Breast epithelium (tissue), 4 donors: ENCODE data around the gene RTN3. TPM values are rescaled to one million over a fixed set of nuclear protein-coding genes. Genes with fewer than 3 reads are reported as not detected.

Experiments used
- DNase-seq, 2 donors: peaks; one replicate each; pipeline ENCODE4 v3.0.0-alpha.2; 2019; ENCODE audit warnings: low spot score in 2 of 2
- H3K27ac ChIP-seq, 2 donors: fragments of 200-600 bp; sonication (generic) in 1 of 2; one replicate each; pipeline ENCODE4 v1.5.1; 2016 to 2019; ENCODE audit warnings: mild to moderate bottlenecking in 1 of 2
- H3K27me3 ChIP-seq, 2 donors: fragments of 200-600 bp; sonication (generic) in 1 of 2; one replicate each; pipeline versions ENCODE4 v1.5.1 to v1.6.0; 2017 to 2019; ENCODE audit warnings: control low read depth in 1 of 2, mild to moderate bottlenecking in 1 of 2
- H3K36me3 ChIP-seq: fragments of 200-600 bp; one replicate; pipeline ENCODE4 v1.5.1; 2019
- H3K4me1 ChIP-seq, 2 donors: fragments of 200-600 bp; sonication (generic); one replicate each; pipeline ENCODE4 v1.5.1; 2016 to 2019; ENCODE audit warnings: control low read depth in 1 of 2
- H3K4me3 ChIP-seq, 3 donors: fragments of 200-600 bp; sonication (generic); 1 replicate in 2 of 3; 2 replicates in 1 of 3; pipeline ENCODE4 v1.5.1; 2016 to 2019; ENCODE audit warnings: mild to moderate bottlenecking in 3 of 3, moderate library complexity in 2 of 3
- H3K9me3 ChIP-seq, 2 donors: fragments of 200-600 bp; sonication (generic) in 1 of 2; one replicate each; pipeline ENCODE4 v1.5.1; 2016 to 2019; ENCODE audit warnings: control low read depth in 1 of 2
- POLR2A ChIP-seq: fragments of 450-650 bp; IDR thresholded peaks from one replicate; pipeline ENCODE4 v1.6.1; 2016; ENCODE audit warnings: antibody characterized with exemption, mild to moderate bottlenecking, moderate library complexity
- POLR2AphosphoS5 ChIP-seq, 3 donors: sonication (generic); formaldehyde crosslinking; IDR thresholded peaks; one replicate each; pipeline ENCODE4 v1.6.1; 2017; ENCODE audit warnings: antibody characterized with exemption in 3 of 3
- intact Hi-C: fragments of 100-400 bp; cut with DNase I; formaldehyde crosslinking; loops from one replicate; pipeline ENCODE4 v1.15.1; 2023; ENCODE audit warnings: low total_unique reads
- total RNA-seq, 3 donors: library from RNA; depleted of rRNA; stranded (reverse); fragments of >200 nt; gene quantifications; one replicate each; pipeline ENCODE4 v1.1.0, GENCODE V29; 2016
- TF ChIP-seq, protein P1 (sequence below), 3 donors: fragments of 450-650 bp; IDR thresholded peaks; one replicate each; pipeline ENCODE4 v1.5.1; 2016 to 2017; ENCODE audit warnings: antibody characterized with exemption in 3 of 3, mild to moderate bottlenecking in 3 of 3, moderate library complexity in 3 of 3

The RTN3 gene
- total RNA-seq, 3 donors from 2014 or later: 115 to 199 (median 162) TPM

DNA sequence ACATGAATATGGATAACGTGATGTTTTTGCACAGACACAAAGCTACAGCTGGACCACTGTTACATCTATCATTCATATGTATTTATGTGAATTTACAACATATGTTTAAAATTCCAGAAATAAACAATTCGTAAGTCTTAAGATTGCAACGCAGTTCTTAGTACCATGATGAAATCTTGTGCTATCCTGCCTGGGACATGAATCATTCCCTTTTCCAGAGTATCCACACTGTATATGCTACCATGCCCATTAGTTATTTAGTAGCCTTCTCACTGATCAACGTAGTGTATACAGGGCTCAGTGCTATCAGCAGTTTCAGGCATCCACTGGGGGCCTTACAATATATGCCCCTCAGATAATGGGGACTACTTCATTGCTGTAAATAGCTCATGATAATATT lies 14.4 kb upstream of the RTN3 start:
- Histone ChIP-seq H3K4me3 (no peak overlapping the region), H3K9me3 (no peaks in the 10 kb centered on the region), H3K27me3 (no peaks in the 10 kb centered on the region), H3K27ac (no peak overlapping the region), H3K4me1 (peaks cover 0 to 12% of the 10 kb centered on the region in 2 donors), H3K36me3 (no peaks in the 10 kb centered on the region)
- TF ChIP-seq POLR2AphosphoS5 (IDR thresholded peaks at IDR 0.05): no peak
- TF ChIP-seq POLR2A: no peak
- TF ChIP-seq, protein P1, sequence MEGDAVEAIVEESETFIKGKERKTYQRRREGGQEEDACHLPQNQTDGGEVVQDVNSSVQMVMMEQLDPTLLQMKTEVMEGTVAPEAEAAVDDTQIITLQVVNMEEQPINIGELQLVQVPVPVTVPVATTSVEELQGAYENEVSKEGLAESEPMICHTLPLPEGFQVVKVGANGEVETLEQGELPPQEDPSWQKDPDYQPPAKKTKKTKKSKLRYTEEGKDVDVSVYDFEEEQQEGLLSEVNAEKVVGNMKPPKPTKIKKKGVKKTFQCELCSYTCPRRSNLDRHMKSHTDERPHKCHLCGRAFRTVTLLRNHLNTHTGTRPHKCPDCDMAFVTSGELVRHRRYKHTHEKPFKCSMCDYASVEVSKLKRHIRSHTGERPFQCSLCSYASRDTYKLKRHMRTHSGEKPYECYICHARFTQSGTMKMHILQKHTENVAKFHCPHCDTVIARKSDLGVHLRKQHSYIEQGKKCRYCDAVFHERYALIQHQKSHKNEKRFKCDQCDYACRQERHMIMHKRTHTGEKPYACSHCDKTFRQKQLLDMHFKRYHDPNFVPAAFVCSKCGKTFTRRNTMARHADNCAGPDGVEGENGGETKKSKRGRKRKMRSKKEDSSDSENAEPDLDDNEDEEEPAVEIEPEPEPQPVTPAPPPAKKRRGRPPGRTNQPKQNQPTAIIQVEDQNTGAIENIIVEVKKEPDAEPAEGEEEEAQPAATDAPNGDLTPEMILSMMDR (IDR thresholded peaks at IDR 0.05): no peak
- DNase-seq: no peak
- intact Hi-C loops: no loop called here

DNA sequence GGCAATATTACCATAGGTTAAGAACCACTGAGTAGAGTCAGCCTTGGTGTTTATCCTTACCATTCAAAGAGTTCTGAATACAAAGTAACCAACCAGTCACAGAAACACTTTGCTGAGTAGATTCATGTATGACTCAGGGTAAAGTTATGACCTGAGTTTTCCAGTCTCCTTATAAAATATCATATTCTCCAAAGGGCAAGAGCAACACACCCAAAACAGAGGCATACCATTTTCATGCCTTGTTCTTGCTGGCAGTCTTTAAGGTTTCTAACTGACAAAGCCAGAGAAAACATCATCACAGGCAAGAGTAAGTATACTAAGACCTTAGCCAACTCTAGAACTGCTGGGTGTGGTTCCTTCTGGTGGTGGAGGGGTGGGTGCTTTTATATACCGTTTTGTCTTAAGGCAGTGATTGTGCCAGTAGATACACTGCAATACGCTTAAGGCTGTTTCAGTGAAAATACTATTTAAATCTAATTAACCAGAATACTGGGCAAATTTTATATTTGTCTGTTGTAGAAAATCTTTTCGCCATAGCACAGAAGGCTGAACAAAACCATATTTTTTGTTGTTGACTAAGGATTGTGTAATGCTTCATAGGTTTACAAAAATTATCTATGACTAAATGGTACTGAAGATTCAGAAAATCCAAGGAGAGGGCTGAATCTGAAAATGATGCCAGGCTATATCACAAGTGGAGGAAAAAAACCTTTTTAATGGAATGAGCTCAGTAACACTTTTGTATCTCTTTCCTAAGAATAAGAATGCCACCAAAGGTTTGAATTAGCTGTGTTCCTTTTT lies 13.1 kb upstream of the RTN3 start:
- intact Hi-C loops: no loop called here
- Histone ChIP-seq H3K27me3 (no peaks in the 10 kb centered on the region), H3K4me3 (peak overlapping the region in 2 of 3 donors; percentile 5 to 24), H3K4me1 (peaks cover 0 to 12% of the 10 kb centered on the region in 2 donors), H3K27ac (peak overlapping the region; percentile 46 to 96), H3K9me3 (no peaks in the 10 kb centered on the region), H3K36me3 (no peaks in the 10 kb centered on the region)
- TF ChIP-seq POLR2A (no peak), POLR2AphosphoS5 (IDR thresholded peaks at IDR 0.05) (no peak)
- TF ChIP-seq, protein P1 (IDR thresholded peaks at IDR 0.05): no peak
- no peak for DNase-seq

DNA sequence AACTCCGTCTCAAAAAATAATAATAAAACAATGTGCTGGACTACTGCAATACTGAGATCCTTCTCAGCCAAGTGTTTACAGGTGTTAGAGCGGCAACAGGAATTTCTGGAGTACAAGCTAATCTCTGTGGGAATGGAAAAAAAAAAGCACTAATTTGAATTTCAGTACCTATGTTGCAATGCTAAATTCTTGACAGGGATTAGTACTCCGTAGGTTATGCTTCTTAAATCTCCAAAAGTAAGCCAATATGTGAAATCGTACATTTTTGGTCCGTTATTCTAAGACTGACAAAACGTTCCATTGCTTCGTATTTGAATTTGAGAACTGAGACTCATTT lies 11.2 kb upstream of the RTN3 start:
- intact Hi-C loops: no loop called here
- Histone ChIP-seq H3K36me3 (no peaks in the 10 kb centered on the region), H3K9me3 (no peaks in the 10 kb centered on the region), H3K4me3 (peak overlapping the region; percentile 64 to 78 (median 71)), H3K4me1 (peaks cover 0 to 9% of the 10 kb centered on the region in 2 donors), H3K27ac (peak overlapping the region; percentile 96), H3K27me3 (no peaks in the 10 kb centered on the region)
- TF ChIP-seq POLR2AphosphoS5 (IDR thresholded peaks at IDR 0.05) (no peak), POLR2A (no peak)
- no peak for DNase-seq

DNA sequence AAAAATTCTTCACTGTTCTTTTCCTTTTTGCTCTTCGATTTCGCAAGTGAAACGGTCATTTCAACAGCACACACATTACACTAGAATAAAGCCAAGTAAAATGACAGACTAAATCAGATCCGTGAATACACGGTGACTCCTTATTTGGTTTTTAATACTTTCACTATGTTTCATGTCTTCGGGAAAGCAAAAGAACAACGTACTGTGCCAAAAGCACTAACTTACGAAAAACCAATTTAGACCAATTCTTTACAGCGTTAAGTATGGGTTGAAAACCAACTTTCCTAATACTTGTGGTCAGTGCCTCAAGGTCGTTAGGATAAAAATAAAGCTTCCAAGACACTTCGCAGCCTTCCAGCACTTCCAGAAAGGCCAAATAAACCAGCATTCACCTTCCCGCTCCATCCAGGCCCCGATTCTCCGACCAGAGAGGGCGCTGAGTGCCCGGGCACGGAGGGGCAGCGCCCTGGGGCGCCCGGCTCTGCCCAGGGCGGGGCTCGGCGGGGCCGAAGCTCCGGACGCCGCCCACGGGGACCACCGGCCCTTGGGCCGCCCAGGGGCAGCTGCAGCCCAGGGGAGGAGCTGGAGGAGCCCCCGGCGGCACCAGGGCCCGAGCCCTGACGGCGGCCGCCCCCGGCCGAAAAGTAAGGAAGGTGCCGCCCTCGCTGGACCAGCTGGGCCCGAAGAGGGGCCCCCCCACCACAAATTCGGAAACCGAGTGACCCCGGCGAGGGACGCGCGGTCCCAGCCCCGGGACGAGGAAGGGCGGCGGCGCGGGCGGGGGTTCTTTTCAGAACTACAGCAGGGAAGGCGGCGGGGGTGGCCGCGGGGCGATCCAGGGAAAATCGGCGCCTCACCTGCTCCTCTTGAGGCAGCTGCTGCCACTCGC lies 10.6 kb upstream of the RTN3 start:
- TF ChIP-seq POLR2A: no peak
- peak overlapping the region; percentile 64 to 78 (median 71) for H3K4me3 ChIP-seq
- intact Hi-C loops: no loop called here
- H3K27me3 ChIP-seq: no peaks in the 10 kb centered on the region
- no peaks in the 10 kb centered on the region for H3K36me3 ChIP-seq
- peak overlapping the region; percentile 96 for H3K27ac ChIP-seq
- no peaks in the 10 kb centered on the region for H3K9me3 ChIP-seq
- peak in 1 of 2 donors; percentile 45 for DNase-seq
- peaks cover 0 to 9% of the 10 kb centered on the region in 2 donors for H3K4me1 ChIP-seq

DNA sequence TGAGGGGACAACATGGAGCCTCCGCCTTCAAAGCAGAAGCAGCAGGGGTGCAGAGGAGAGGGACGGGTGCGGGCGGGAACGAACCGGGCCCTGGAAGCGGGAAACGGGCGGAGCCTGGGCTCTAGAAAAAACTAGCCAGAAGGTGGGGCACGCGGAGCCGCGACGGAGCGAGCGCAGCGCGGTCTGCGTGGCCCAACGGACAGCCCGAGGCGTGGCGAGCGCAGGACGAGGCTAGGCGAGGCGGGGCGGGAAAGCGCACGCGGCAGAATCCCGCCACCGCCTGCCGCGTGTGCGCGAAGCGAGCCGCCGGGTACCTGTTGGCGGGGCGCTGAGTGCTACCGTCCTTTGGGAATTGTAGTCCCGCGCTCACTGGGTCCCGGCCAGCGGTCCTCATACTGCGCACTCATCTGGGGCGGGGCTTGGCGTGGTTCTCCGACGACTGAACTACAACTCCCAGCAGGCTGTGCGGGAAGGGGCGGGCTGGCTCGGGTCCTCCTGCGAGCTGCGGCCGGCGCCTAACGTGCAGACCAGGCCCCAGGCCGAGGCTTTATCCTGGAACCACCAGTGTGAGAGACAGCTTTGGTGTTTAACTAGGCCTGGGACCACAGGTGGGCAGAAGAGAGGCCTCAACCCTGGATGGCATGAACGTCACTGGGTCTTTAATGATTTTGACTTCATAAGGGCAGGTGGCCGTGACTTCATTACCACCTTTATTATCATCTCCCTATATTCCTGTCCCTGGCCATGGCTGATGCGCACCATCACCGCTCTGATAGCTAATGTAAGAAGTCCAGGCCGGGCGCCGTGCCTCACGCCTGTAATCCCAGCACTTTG lies 9.8 kb upstream of the RTN3 start, which contains the start of gene ATL3:
ATL3 (minus strand) TSS at position 55 of the 834 bp plus-strand sequence; CDS start at position 14, 41 bp downstream.
- TF ChIP-seq POLR2A (peak; percentile 43), POLR2AphosphoS5 (IDR thresholded peaks at IDR 0.05) (peak; percentile 83 to 95 (median 87))
- TF ChIP-seq, protein P1 (IDR thresholded peaks at IDR 0.05): no peak
- H3K36me3 ChIP-seq: no peaks in the 10 kb centered on the region
- H3K27ac ChIP-seq: peak within 1 kb of the TSS; percentile 96
- intact Hi-C loops: no loop called here
- peaks cover 0 to 9% of the 10 kb centered on the region in 2 donors for H3K4me1 ChIP-seq
- H3K9me3 ChIP-seq: no peaks in the 10 kb centered on the region
- no peaks in the 10 kb centered on the region for H3K27me3 ChIP-seq
- H3K4me3 ChIP-seq: peak within 1 kb of the TSS; percentile 64 to 78 (median 71)
- peak; percentile 96 to 99 for DNase-seq
